HG02884 (cell line): ENCODE data around the gene TRIM72.
"Not testable (repeated sequence)": the region's sequence is repeated elsewhere in the genome, so short reads cannot be mapped to it uniquely, and the experiment has no call there.

Experiments
- ATAC-seq: cut with Tn5 transposase; IDR thresholded peaks from one replicate; pipeline ENCODE4 v1.9.1; 2021; ENCODE audit warnings: mild to moderate bottlenecking, moderate library complexity; ENCODE audit not compliant: unreplicated experiment

Gene TRIM72

DNA sequence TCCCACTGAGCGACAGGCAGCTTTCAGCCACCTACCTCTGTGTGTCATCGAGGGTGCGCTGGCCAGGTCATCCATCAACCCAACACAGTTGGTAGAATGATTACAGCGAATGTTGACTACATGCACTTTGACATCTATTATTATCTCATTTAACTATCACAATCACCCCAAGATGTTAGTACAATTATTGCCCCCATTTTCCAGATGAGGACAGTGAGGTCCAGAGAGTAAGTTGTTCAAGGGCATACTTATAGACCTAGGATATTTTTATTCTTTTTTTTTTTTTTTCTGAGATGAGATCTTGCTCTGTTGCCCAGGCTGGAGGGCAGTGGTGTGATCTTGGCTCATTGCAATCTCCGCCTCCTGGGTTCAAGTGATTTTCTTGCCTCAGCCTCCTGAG is 37.5 kb downstream of the TRIM72 start:
- ATAC-seq = no peak

DNA sequence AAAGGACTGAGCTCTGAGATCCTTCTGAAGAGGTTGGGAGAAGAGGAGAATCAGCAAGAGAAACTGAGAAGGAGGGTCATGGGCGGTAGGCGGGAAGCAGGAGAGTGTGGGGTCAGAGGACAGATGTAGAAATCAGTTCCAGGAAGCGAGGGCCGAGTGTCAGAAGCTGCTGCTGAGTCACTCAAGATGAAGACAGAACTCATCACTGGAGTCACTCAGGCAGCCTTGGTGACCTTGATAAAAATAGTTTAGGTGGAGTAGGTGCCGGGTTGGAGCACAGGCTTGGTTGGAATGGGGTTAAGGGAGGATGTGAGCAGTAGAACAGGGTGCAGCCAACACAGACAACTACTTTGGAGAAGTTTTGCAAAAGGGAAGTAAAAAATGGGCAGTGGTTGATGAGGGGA is 39.7 kb downstream of the TRIM72 start:
- ATAC-seq = no peak

DNA sequence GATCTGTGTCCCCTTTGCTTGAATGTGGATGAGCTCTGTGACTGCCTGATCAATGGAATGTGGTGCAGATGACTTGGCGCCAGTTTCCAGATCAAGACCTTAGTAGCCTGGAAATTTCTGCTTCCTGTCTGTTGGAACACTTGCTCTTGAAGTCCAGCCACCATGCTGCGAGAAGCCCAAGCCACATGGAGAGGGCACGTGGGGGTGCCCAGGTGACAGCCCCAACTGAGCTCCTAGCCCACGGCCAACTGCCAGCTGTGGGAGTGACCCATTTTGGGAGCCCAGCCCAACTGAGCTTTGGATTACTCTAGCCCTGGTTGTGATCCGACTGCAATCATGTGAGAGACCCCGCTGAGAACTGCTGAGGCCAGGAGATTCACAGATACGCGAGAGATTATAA is 42.5 kb downstream of the TRIM72 start:
- ATAC-seq = no peak

DNA sequence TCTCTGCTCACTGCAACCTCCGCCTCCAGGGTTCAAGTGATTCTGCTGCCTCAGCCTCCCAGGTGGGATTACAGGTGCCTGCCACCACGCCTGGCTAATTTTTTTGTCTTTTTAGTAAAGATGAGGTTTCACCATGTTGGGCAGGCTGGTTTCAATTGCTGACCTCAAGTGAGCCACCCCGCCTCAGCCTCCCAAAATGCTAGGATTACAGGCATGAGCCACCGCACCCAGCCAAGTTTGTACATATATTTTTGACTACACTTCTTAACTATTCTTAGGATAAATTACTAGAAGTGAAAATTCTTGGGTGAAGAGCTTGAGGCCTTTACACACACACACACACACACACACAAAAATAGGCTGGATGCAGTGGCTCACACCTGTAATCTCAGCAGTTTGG is 44.4 kb downstream of the TRIM72 start:
- no peak for ATAC-seq

DNA sequence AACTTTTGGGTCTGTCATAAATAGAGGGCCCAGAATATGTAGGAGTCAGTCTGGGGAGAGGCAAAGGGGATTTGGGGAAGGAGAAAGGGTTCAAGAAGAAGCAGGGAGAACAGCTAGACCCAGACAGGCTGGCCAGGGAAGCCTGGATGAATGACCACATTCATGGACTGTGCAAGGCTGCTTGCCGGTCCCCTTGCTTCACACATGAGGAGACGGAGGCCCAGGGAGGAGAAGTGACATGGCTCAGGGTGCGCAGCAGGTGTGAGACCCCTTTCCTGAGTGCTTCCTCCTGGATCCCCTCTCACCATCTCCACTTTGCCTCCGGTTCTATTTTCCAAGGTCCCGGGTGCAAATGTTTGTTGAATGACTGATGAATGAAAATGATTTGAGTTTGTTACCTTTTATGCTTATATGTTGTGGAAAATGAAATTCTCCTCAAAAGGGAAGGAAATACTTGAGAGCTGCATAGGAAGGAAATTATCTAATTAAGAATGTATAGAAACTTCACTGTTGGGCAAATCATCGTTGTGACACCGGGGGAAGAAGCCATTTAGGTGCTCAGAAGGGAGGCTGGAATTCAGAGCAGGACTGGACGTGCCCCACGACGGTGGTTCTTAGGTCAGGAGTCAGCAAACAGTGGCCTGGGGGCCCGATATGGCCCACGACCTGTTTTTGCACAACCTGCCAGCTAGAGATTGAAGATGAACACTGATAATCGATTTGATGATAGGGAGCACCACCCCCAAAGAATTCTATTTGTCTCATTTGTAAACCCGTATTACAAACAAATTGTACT is 46.4 kb downstream of the TRIM72 start:
- no peak for ATAC-seq

DNA sequence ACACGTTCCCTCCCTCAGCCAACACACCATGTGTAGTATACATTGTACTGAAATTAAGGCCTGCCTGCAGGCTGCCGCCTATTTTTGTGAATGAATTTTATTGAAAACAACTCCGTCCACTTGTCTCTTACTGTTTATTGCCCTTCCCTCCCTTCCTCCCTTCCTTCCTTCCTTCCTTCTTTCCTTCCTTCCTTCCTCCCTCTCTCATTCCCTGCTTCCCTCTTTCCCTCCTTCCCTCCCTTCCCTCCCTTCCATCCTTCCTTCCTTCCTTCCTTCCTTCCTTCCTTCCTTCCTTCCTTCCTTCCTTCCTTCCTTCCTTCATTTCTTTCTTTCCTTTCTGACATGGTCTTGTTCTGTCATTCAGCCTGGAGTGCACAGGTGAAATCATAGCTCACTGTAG is 48.2 kb downstream of the TRIM72 start:
- no peak for ATAC-seq

DNA sequence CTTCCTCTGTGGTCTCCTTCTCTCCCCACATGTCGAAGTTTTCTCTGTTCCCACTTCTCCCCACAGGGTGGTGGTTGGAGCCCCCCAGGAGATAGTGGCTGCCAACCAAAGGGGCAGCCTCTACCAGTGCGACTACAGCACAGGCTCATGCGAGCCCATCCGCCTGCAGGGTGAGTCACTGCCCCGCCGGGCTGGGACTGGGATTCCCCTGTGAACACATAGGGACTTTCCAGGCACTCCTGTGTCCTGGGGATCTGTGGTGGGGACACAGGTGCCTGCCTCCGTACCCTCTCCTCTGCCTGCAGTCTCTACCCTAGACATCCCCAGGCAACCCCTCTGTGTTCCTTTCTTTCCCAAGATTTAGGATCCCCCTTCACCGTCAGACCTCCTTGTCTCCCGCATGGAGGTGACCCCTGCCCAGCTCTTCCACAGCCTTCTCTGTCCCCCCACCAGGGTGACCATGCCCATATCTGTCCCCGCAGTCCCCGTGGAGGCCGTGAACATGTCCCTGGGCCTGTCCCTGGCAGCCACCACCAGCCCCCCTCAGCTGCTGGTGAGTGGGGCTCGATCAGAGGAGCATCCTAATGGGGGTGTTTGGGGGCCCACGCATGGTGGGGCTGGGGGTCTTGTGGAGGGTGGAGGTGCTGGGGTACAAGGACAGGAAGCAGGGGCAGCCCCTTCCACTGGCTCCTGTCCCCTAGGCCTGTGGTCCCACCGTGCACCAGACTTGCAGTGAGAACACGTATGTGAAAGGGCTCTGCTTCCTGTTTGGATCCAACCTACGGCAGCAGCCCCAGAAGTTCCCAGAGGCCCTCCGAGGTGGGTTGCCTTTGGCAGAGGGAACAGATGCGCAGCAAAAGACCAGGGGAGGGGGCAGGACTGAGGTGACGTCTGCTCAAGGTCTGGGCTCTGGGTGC is 51.7 kb downstream of the TRIM72 start:
- peak; percentile 77 for ATAC-seq

DNA sequence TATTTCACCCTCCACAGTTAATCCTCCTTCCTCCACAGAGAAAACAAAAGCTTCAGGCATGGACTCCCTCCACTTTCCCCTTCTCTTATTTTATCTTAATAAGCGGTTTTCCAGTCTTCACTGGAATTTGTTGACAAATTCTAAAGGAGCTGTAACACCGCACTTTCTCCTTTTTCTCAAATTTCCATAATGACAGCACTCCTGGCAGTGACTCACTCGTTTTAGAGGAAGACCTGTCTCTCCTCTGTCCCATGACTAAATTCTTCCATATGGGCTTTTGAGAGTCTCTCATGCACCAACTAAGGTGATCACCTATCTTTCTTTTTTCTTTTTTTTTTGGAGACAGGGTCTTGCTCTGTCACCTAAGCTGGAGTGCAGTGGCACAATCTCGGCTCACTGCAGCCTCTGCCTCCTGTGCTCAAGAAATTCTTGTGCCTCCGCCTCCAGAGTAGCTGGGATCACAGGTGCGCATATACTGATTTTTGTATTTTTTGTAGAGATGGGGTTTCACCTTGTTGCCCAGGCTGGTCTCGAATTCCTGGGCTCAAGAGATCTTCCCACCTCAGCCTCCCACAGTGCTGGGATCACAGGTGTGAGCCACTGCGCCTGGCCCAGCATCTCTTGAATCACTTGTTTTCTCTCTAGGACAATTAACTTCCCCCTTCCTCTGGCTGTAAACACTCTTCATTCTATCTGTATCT is 53.6 kb downstream of the TRIM72 start:
- no peak for ATAC-seq

DNA sequence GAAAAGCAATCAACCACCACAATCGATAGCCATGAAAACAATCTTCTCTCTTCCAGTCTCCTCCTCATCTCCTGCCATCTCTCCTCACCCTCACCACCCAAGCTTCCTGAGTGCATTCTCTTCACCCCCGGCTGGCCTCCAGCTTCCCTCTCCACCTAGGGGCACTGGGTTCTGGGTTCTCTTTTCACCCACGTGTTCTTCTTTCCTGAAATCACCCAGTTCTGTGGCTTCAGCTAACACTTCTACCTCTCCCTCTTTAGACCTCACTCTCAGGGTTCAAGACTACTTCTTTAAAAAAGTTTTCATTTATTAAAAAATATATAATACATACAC is 54.1 kb downstream of the TRIM72 start:
- no peak for ATAC-seq

DNA sequence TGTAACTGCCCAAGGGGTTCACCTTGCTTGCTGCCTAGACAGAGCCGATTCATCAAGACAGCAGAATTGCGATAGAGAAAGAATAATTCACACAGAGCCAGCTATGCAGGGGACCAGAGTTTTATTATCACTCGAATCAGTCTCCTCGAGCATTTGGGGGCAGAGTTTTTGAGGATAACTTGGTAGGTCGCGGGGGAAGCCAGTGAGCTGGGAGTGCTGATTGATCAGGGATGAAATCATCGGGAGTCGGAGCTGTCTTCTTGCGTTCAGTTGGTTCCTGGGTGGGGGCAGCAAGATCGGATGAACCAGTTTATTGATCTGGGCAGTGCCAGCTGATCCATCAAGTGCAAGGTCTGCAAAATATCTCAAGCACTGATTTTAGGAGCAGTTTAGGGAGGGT is 55.0 kb downstream of the TRIM72 start:
- no peak for ATAC-seq

DNA sequence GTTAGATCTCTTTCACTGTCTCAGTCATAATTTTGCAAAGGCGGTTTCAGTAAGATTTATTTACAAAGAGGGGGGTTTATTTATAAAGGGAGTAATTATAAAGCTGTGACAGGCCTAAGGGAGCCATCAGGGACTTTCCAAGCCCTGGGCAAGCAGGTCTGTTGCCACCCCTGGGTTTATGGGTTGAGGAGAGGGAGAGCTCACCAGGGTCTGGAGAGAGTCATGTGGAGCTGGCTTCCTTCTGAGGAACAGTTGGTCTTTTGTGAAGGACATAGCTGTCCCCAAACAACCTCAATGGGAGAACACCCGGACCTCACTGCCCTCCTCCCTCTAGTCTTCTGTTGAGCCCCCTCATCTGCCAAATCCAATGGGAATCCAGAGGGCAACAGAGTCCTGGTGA is 55.6 kb downstream of the TRIM72 start:
- no peak for ATAC-seq

DNA sequence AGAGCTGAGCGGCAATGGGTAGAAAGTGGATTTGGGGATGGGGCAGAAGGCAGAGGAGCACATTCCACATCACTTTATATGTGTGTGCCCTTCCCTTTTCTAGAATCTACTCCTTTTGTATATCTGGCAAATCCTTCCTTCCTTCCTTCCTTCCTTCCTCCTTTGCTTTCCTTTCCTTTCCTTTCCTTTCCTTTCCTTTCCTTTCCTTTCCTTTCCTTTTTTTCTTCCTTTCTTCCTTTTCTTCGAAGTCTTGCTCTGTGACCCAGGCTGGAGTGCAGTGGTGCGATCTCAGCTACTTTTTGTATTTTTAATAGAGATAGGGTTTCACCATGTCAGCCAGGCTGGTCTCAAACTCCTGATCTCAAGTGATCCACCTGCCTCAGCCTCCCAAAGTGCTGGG is 56.1 kb downstream of the TRIM72 start:
- ATAC-seq = not testable (repeated sequence)

DNA sequence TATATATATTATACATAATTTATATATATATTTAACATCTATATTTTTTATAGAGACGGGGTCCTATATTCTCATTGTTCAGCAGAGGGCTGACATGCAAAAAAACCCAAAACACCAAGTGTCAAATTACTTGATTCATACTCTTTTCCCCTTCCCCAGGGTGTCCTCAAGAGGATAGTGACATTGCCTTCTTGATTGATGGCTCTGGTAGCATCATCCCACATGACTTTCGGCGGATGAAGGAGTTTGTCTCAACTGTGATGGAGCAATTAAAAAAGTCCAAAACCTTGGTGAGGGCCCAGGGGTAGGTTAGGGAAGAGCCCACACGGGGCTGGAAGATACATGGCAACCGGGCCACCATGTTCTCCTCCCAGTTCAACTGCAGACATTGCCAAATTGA is 56.9 kb downstream of the TRIM72 start:
- no peak for ATAC-seq

DNA sequence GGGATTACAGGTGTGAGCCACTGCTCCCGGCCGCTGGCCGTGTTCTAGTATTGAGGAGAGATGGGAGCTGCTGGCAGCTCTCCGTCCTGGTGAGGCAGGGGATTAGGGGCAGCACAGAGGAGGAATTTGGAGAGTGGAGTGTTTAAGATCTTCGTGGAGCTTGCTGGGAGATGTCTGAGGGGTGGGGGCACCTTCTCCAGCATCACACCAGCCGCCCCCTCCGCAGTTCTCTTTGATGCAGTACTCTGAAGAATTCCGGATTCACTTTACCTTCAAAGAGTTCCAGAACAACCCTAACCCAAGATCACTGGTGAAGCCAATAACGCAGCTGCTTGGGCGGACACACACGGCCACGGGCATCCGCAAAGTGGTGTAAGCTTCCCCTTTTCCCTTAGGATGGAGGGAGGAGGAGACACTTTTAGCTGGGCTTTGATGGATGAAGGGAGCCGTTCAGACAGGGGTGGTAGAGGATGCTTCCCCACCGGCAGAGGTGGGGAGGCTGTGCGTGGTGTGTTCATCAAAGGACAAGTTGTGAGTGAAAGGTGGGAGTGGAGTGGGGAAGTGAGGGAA is 57.8 kb downstream of the TRIM72 start:
- ATAC-seq = no peak

DNA sequence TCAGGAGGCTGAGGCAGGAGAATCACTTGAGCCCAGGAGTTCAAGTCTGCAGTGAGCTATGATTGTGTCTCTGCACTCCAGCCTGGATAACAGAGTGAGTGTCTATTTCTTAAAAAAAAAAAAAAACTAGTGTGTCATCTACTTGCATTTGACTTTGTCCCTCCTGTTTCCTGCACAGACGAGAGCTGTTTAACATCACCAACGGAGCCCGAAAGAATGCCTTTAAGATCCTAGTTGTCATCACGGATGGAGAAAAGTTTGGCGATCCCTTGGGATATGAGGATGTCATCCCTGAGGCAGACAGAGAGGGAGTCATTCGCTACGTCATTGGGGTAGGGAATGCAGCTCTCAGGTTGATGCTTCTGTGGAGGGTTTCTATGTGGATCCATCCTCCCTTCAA is 59.3 kb downstream of the TRIM72 start:
- ATAC-seq = no peak

DNA sequence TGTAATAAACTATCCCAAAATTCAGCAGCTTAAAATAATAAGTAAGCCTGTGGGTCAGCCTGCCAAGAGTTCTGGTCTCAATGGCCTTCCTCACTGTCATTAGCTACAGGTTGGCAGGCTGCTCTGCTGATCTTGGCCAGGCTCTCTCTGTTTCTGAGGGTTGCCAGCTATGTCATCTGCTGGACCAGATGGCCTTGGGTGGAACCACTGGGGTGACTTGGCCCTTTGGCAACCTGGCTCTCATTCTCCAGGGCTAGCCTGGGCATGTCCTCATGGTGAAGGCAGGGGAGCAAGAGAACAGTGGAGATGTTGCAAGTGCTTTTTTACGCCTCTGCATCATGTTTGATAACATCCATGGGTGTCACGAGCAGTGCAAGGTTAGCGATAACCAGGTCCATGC is 59.8 kb downstream of the TRIM72 start:
- no peak for ATAC-seq

DNA sequence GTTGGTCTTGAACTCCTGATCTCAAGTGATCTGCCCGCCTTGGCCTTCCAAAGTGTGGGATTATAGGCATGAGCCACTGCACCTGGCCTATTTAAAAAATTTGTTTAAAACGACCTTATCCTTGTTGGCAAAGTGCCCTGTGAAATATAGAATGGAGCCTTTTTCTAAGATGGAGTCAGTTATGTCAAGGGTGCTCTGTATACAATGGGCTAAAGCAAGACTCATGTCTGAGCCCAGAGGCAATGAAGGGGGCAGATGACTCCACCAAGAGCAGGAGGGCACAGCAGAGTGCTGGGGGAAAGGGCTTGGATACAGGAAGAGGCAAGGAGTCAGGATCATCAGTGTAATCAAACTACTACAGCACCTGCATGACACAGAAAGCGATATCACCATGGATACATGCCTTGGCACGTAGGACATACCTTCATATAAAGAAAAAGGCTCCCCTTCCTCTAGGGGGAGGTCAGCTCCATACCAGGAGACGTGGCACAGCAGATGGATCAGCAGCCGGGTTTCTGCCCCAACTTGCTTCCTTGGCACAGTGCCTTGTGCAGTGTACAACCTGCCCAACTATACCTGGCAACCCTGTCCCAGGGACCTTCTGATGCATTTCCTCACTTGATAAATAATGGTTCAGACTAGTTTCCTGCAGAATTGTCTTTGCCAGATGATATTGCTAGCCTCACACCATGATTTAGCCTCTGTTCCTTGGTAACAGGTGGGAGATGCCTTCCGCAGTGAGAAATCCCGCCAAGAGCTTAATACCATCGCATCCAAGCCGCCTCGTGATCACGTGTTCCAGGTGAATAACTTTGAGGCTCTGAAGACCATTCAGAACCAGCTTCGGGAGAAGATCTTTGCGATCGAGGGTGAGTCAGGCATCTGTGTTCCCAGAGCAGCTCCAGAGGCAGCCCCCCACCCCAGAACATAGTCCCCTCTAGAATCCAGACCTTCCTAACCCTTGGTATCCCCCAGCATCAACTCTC is 61.2 kb downstream of the TRIM72 start:
- ATAC-seq = no peak

DNA sequence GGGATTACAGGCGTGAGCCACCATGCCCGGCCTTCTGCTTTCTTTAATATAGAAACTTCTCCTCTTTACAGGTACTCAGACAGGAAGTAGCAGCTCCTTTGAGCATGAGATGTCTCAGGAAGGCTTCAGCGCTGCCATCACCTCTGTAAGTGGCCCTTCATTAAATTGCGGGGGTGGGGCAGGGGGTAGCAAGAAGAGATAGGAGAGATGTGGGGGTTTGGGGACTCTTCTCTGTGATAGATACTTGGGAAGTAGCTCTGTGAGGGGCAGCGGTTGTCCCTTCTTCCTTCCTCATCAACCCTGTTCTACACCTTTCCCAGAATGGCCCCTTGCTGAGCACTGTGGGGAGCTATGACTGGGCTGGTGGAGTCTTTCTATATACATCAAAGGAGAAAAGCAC is 62.7 kb downstream of the TRIM72 start:
- no peak for ATAC-seq

DNA sequence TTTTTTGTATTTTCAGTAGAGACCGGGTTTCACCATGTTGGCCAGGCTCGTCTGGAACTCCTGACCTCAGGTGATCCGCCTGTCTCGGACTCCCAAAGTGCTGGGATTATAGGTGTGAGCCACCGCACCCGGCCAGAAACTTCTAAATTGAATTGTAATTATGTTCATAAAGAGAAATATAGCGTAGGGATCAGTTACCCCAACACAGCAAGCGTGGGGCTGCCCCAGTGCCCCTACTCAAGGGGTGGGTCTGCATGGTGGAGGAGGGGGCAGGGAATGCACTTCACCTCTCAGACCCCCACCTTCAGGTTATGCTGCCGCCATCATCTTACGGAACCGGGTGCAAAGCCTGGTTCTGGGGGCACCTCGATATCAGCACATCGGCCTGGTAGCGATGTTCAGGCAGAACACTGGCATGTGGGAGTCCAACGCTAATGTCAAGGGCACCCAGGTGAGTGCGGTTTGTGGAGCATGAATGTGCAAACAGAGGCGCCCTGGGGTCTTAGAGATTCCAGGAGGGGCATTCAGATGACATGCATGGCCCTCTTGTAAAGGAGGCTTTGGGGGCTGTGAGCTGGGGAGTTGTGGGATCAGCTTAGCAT is 63.8 kb downstream of the TRIM72 start:
- ATAC-seq = no peak

DNA sequence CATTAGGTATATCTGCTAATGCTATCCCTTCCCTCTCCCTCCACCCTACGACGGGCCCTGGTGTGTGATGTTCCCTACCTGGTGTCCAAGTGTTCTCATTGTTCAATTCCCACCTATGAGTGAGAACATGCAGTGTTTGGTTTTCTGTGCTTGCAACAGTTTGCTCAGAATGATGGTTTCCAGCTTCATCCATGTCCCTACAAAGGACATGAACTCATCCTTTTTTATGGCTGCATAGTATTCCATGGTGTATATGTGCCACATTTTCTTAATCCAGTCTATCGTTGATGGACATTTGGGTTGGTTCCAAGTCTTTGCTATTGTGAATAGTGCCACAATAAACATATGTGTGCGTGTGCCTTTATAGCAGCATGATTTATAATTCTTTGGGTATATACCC is 64.9 kb downstream of the TRIM72 start:
- ATAC-seq = not testable (repeated sequence)
